Panc1 (cell line): Measurements from ENCODE around the gene WRAP73. TPM values are rescaled to one million over a fixed set of nuclear protein-coding genes. Genes with fewer than 3 reads are reported as not detected.

Experiments
- ATAC-seq: fragments of 200-7000 bp; cut with Tn5 transposase; 2 replicates; pipeline ENCODE4 v1.9.1; 2020; ENCODE audit warnings: mild to moderate bottlenecking, moderate library complexity
- BruUV-seq: library from RNA; stranded (reverse); fragments of 400-500 nt; replicated peaks from 2 replicates; lab custom pipeline; 2021; lab: Mats Ljungman, UMichigan
- CTCF ChIA-PET: fragments of 300-600 bp; sonication (Branson Sonifier 250); formaldehyde crosslinking; loops from one replicate; lab custom pipeline; 2022; ENCODE audit warnings: antibody characterized with exemption; lab: Charles Lee
- POLR2A ChIA-PET: fragments of 300-600 bp; sonication (Branson Sonifier 250); formaldehyde crosslinking; loops from one replicate; lab custom pipeline; 2022; ENCODE audit warnings: antibody characterized with exemption; lab: Charles Lee
- DNase-seq: peaks from one replicate; pipeline ENCODE4 v3.0.0-alpha.2; 2010; ENCODE audit warnings: low read depth, low spot score
- H3K27ac ChIP-seq: 2 replicates; pipeline ENCODE4 v1.5.1; 2011; ENCODE audit warnings: mild to moderate bottlenecking, low read length, inconsistent platforms
- H3K27me3 ChIP-seq: fragments of 200-500 bp; sonication (Bioruptor generic); 2 replicates; pipeline ENCODE4 v1.6.0; 2014; ENCODE audit warnings: low read length, inconsistent platforms; ENCODE audit not compliant: control insufficient read depth, insufficient read depth
- H3K36me3 ChIP-seq: fragments of 200-500 bp; sonication (Bioruptor generic); 2 replicates; pipeline ENCODE4 v1.5.1; 2014; ENCODE audit warnings: inconsistent platforms, mild to moderate bottlenecking, low read length, moderate library complexity; ENCODE audit not compliant: control insufficient read depth, insufficient read depth
- H3K4me1 ChIP-seq: 2 replicates; pipeline ENCODE4 v1.5.1; 2011; ENCODE audit warnings: inconsistent platforms, mild to moderate bottlenecking, low read length, moderate library complexity; ENCODE audit not compliant: control insufficient read depth, insufficient read depth
- H3K4me3 ChIP-seq, 2 experiments: 2 replicates each; pipeline ENCODE4 v1.5.1; 2011 to 2012; ENCODE audit warnings: low read depth in 2 of 2, low read length in 2 of 2, mild to moderate bottlenecking in 2 of 2, inconsistent platforms in 1 of 2, moderate library complexity in 1 of 2
- H3K9me3 ChIP-seq: fragments of 200-500 bp; sonication (Bioruptor generic); 2 replicates; pipeline ENCODE4 v1.5.1; 2014; ENCODE audit warnings: low read depth, mild to moderate bottlenecking, inconsistent platforms, low read length, moderate library complexity; ENCODE audit not compliant: control insufficient read depth, insufficient read depth
- POLR2AphosphoS5 ChIP-seq: IDR thresholded peaks from 2 replicates; pipeline ENCODE4 v1.6.1; 2012; ENCODE audit warnings: mild to moderate bottlenecking, low read depth, low read length, moderate library complexity
- SIN3A ChIP-seq: IDR thresholded peaks from 2 replicates; pipeline ENCODE4 v1.6.1; 2012; ENCODE audit warnings: low read depth, mild to moderate bottlenecking, low read length, moderate library complexity, borderline replicate concordance; ENCODE audit not compliant: insufficient read depth
- TCF7L2 ChIP-seq: IDR thresholded peaks from 2 replicates; pipeline ENCODE4 v1.6.1; 2011; ENCODE audit warnings: mild to moderate bottlenecking, low read depth, low read length, inconsistent platforms
- in situ Hi-C: cut with HindIII; loops from 2 replicates; pipeline ENCODE4 v1.10.0; 2016; ENCODE audit warnings: low sequenced_read_pairs, low pct_unique_long_range_greater_than_20kb
- intact Hi-C: fragments of 100-400 bp; cut with micrococcal nuclease; formaldehyde crosslinking; loops from one replicate; pipeline ENCODE4 v1.10.0; 2022; ENCODE audit not compliant: unreplicated experiment
- total RNA-seq: library from RNA; stranded (reverse); gene quantifications from one replicate; pipeline ENCODE4 v1.2.1, GENCODE V29; 2021; ENCODE audit not compliant: unreplicated experiment
- TF ChIP-seq, protein P1 (sequence below), 2 experiments: IDR thresholded peaks; 2 replicates each; pipeline ENCODE4 v1.6.1; 2011 to 2012; ENCODE audit warnings: low read depth in 2 of 2, control low read depth in 1 of 2, low read length in 1 of 2, mild to moderate bottlenecking in 1 of 2, moderate library complexity in 1 of 2; ENCODE audit not compliant: insufficient read depth in 1 of 2
- TF ChIP-seq, protein P2 (sequence below): fragments of 450-650 bp; IDR thresholded peaks from 2 replicates; pipeline ENCODE4 v1.5.1; 2017; ENCODE audit warnings: mild to moderate bottlenecking

The WRAP73 gene
- total RNA-seq, 1 experiment from 2014 or later, result 27.1 TPM

- Histone ChIP-seq H3K27me3 (no peaks in the 10 kb centered on the region), H3K27ac (no peak overlapping the region), H3K4me1 (peaks cover 8% of the 10 kb centered on the region), H3K9me3 (no peaks in the 10 kb centered on the region), H3K4me3 (no peak overlapping the region), H3K36me3 (peaks cover 5% of the 10 kb centered on the region)
- BruUV-seq, result no TSS peak
- intact Hi-C loops, result loop anchor here (10.0 kb wide), 1 partner anchor 96 kb away; no protein-coding TSS in a partner anchor
- CTCF ChIA-PET, result interaction anchor here (0.8 to 1.4 kb wide), 3 partner anchors 96 to 175 kb away, joined by 3 to 7 read pairs (median 6); no protein-coding TSS in a partner anchor
- TF ChIP-seq POLR2AphosphoS5, result no peak
- TF ChIP-seq, protein P1, sequence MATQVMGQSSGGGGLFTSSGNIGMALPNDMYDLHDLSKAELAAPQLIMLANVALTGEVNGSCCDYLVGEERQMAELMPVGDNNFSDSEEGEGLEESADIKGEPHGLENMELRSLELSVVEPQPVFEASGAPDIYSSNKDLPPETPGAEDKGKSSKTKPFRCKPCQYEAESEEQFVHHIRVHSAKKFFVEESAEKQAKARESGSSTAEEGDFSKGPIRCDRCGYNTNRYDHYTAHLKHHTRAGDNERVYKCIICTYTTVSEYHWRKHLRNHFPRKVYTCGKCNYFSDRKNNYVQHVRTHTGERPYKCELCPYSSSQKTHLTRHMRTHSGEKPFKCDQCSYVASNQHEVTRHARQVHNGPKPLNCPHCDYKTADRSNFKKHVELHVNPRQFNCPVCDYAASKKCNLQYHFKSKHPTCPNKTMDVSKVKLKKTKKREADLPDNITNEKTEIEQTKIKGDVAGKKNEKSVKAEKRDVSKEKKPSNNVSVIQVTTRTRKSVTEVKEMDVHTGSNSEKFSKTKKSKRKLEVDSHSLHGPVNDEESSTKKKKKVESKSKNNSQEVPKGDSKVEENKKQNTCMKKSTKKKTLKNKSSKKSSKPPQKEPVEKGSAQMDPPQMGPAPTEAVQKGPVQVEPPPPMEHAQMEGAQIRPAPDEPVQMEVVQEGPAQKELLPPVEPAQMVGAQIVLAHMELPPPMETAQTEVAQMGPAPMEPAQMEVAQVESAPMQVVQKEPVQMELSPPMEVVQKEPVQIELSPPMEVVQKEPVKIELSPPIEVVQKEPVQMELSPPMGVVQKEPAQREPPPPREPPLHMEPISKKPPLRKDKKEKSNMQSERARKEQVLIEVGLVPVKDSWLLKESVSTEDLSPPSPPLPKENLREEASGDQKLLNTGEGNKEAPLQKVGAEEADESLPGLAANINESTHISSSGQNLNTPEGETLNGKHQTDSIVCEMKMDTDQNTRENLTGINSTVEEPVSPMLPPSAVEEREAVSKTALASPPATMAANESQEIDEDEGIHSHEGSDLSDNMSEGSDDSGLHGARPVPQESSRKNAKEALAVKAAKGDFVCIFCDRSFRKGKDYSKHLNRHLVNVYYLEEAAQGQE (IDR thresholded peaks at IDR 0.05; ENCODE audit: insufficient read depth in 1 of 2, low read depth in 2 of 2, low read length in 1 of 2), result no peak
- TF ChIP-seq, protein P2, sequence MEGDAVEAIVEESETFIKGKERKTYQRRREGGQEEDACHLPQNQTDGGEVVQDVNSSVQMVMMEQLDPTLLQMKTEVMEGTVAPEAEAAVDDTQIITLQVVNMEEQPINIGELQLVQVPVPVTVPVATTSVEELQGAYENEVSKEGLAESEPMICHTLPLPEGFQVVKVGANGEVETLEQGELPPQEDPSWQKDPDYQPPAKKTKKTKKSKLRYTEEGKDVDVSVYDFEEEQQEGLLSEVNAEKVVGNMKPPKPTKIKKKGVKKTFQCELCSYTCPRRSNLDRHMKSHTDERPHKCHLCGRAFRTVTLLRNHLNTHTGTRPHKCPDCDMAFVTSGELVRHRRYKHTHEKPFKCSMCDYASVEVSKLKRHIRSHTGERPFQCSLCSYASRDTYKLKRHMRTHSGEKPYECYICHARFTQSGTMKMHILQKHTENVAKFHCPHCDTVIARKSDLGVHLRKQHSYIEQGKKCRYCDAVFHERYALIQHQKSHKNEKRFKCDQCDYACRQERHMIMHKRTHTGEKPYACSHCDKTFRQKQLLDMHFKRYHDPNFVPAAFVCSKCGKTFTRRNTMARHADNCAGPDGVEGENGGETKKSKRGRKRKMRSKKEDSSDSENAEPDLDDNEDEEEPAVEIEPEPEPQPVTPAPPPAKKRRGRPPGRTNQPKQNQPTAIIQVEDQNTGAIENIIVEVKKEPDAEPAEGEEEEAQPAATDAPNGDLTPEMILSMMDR, result no peak
- ATAC-seq (no peak), DNase-seq (no peak)
- POLR2A ChIA-PET, result no interaction called here
- in situ Hi-C loops, result no loop called here
Observed at GRCh38 chr1:3628445-3628844, 21.5 kb downstream of the WRAP73 start.

GRCh38 chr1:3627515-3628253, 22.2 kb downstream of the WRAP73 start:
- TF ChIP-seq, protein P2, result no peak
- TF ChIP-seq POLR2AphosphoS5 (no peak), TCF7L2 (no peak), SIN3A (no peak)
- TF ChIP-seq, protein P1 (IDR thresholded peaks at IDR 0.05; ENCODE audit: insufficient read depth in 1 of 2, low read depth in 2 of 2, low read length in 1 of 2), result no peak
- ChIA-PET CTCF (interaction anchor here (0.6 to 1.4 kb wide), 4 partner anchors 20 to 175 kb away, joined by 3 to 7 read pairs (median 6); no protein-coding TSS in a partner anchor), POLR2A (no interaction called here)
- H3K4me3 ChIP-seq, result no peak overlapping the region
- in situ Hi-C loops, result no loop called here
- DNase-seq (no peak), ATAC-seq (no peak)
- peaks cover 11% of the 10 kb centered on the region for H3K4me1 ChIP-seq
- peaks cover 2% of the 10 kb centered on the region; the same call in 1 of the 2 replicates for H3K36me3 ChIP-seq
- intact Hi-C loops, result loop anchor here (10.0 kb wide), 1 partner anchor 97 kb away; no protein-coding TSS in a partner anchor
- H3K27me3 ChIP-seq, result no peaks in the 10 kb centered on the region
- no TSS peak for BruUV-seq
- H3K9me3 ChIP-seq, result no peaks in the 10 kb centered on the region
- no peak overlapping the region for H3K27ac ChIP-seq
